IMR-90 (cell line): ENCODE measurements around the gene FEZ2. TPM values are rescaled to one million over a fixed set of nuclear protein-coding genes. Genes with fewer than 3 reads are reported as not detected.
"Not testable (repeated sequence)": the region's sequence is repeated elsewhere in the genome, so short reads cannot be mapped to it uniquely, and the experiment has no call there.

Experiments
- ATAC-seq: fragments of 200-7000 bp; cut with Tn5 transposase; 2 replicates; pipeline ENCODE4 v1.9.1; 2020; ENCODE audit warnings: low read depth, mild to moderate bottlenecking, moderate library complexity
- BruUV-seq: library from RNA; stranded (reverse); fragments of 400-500 nt; replicated peaks from 2 replicates; lab custom pipeline; 2021; lab: Mats Ljungman, UMichigan
- CTCF ChIA-PET: fragments of 300-600 bp; formaldehyde crosslinking; extraction: SDS; loops from one replicate; lab custom pipeline; 2021; ENCODE audit warnings: antibody characterized with exemption; lab: Yijun Ruan, JAX
- POLR2A ChIA-PET: fragments of 300-600 bp; sonication (Branson Sonifier 250); formaldehyde crosslinking; loops from one replicate; lab custom pipeline; 2022; ENCODE audit warnings: antibody characterized with exemption; ENCODE audit not compliant: unreplicated experiment; lab: Charles Lee
- DNase-seq: peaks from one replicate; pipeline ENCODE4 v3.0.0; 2013
- H2AFZ ChIP-seq: replicated peaks from 2 replicates; pipeline ENCODE3; 2013; ENCODE audit warnings: low read length, mild to moderate bottlenecking; ENCODE audit not compliant: poor library complexity
- H2AK5ac ChIP-seq: 2 replicates; pipeline ENCODE4 v1.6.1; 2013; ENCODE audit warnings: low read depth, low read length, inconsistent platforms
- H2AK9ac ChIP-seq: replicated peaks from 2 replicates; pipeline ENCODE3; 2013; ENCODE audit warnings: mild to moderate bottlenecking, low read depth, low read length, moderate library complexity; ENCODE audit not compliant: poor library complexity
- H2BK120ac ChIP-seq: 2 replicates; pipeline ENCODE4 v1.6.1; 2013; ENCODE audit warnings: low read depth, low read length, inconsistent platforms
- H2BK15ac ChIP-seq: 3 replicates; pipeline ENCODE4 v1.6.1; 2013; ENCODE audit warnings: low read depth, low read length, inconsistent platforms
- H2BK20ac ChIP-seq: 2 replicates; pipeline ENCODE4 v1.6.1; 2013; ENCODE audit warnings: low read depth, mild to moderate bottlenecking, inconsistent platforms, low read length, moderate library complexity
- H2BK5ac ChIP-seq: 2 replicates; pipeline ENCODE4 v1.6.1; 2013; ENCODE audit warnings: mild to moderate bottlenecking, low read depth, low read length, inconsistent platforms; ENCODE audit not compliant: poor library complexity, severe bottlenecking
- H3K14ac ChIP-seq: replicated peaks from 2 replicates; pipeline ENCODE4 v1.6.1; 2013; ENCODE audit warnings: low read depth, low read length, inconsistent platforms
- H3K18ac ChIP-seq: 2 replicates; pipeline ENCODE4 v1.6.1; 2013; ENCODE audit warnings: low read depth, low read length, control low read depth
- H3K23ac ChIP-seq: 2 replicates; pipeline ENCODE4 v1.6.1; 2013; ENCODE audit warnings: low read depth, low read length, inconsistent platforms
- H3K27ac ChIP-seq: 2 replicates; pipeline ENCODE4 v1.5.1; 2013; ENCODE audit warnings: mild to moderate bottlenecking, control low read depth, low read length; ENCODE audit not compliant: insufficient read depth
- H3K27me3 ChIP-seq: 2 replicates; pipeline ENCODE4 v1.6.1; 2013; ENCODE audit warnings: low read length; ENCODE audit not compliant: control insufficient read depth, insufficient read depth
- H3K36me3 ChIP-seq: 2 replicates; pipeline ENCODE4 v1.6.1; 2013; ENCODE audit warnings: low read length, mixed read lengths; ENCODE audit not compliant: control insufficient read depth, insufficient read depth
- H3K4ac ChIP-seq: 2 replicates; pipeline ENCODE4 v1.6.1; 2013; ENCODE audit warnings: low read depth, low read length, inconsistent platforms
- H3K4me1 ChIP-seq: 2 replicates; pipeline ENCODE4 v1.6.1; 2013; ENCODE audit warnings: low read length, mixed read lengths; ENCODE audit not compliant: control insufficient read depth, insufficient read depth
- H3K4me2 ChIP-seq: 2 replicates; pipeline ENCODE4 v1.6.1; 2013; ENCODE audit warnings: low read depth, mild to moderate bottlenecking, control low read depth, low read length, moderate library complexity
- H3K4me3 ChIP-seq: 2 replicates; pipeline ENCODE4 v1.5.1; 2013; ENCODE audit warnings: low read depth, mild to moderate bottlenecking, control low read depth, low read length, moderate library complexity; ENCODE audit not compliant: insufficient read depth
- H3K56ac ChIP-seq: 2 replicates; pipeline ENCODE4 v1.6.1; 2013; ENCODE audit warnings: low read length, inconsistent platforms; ENCODE audit not compliant: insufficient read depth; ENCODE audit errors: extremely low read depth
- H3K79me1 ChIP-seq, 2 experiments: 2 replicates each; pipeline ENCODE4 v1.6.1; 2013; ENCODE audit warnings: low read length in 2 of 2, inconsistent platforms in 1 of 2, low read depth in 1 of 2
- H3K9ac ChIP-seq: 2 replicates; pipeline ENCODE4 v1.6.1; 2013; ENCODE audit warnings: low read depth, low read length, control low read depth
- H3K9me1 ChIP-seq: 2 replicates; pipeline ENCODE4 v1.6.1; 2013; ENCODE audit warnings: low read length, inconsistent platforms; ENCODE audit not compliant: insufficient read depth
- H3K9me3 ChIP-seq: 2 replicates; pipeline ENCODE4 v1.6.1; 2013; ENCODE audit warnings: low read length; ENCODE audit not compliant: control insufficient read depth, insufficient read depth
- H4K20me1 ChIP-seq: 2 replicates; pipeline ENCODE4 v1.6.1; 2013; ENCODE audit warnings: low read length, inconsistent platforms; ENCODE audit not compliant: insufficient read depth
- H4K5ac ChIP-seq: 2 replicates; pipeline ENCODE4 v1.6.1; 2013; ENCODE audit warnings: mild to moderate bottlenecking, low read depth, low read length, control low read depth
- H4K8ac ChIP-seq, 2 experiments: 2 replicates each; pipeline ENCODE4 v1.6.1; 2013; ENCODE audit warnings: low read depth in 2 of 2, low read length in 2 of 2, control low read depth in 1 of 2, inconsistent platforms in 1 of 2
- H4K91ac ChIP-seq: 2 replicates; pipeline ENCODE4 v1.6.1; 2013; ENCODE audit warnings: low read depth, low read length, inconsistent platforms; ENCODE audit not compliant: insufficient read depth
- BHLHE40 ChIP-seq: fragments of 150-350 bp; IDR thresholded peaks from 2 replicates; pipeline ENCODE4 v1.6.1; 2016; ENCODE audit warnings: mild to moderate bottlenecking, low read depth, low read length
- CHD1 ChIP-seq: IDR thresholded peaks from 2 replicates; pipeline ENCODE4 v1.6.1; 2012; ENCODE audit warnings: low read depth, low read length, improper control_type of control experiment
- MAZ ChIP-seq: IDR thresholded peaks from 2 replicates; pipeline ENCODE4 v1.6.1; 2012; ENCODE audit warnings: low read depth, mild to moderate bottlenecking, low read length, improper control_type of control experiment, moderate library complexity, borderline replicate concordance
- RAD21 ChIP-seq: IDR thresholded peaks from 2 replicates; pipeline ENCODE4 v1.6.1; 2012; ENCODE audit warnings: low read length, improper control_type of control experiment
- WGBS, 2 experiments: methylation state at CpG; one replicate each; pipeline versions ENCODE4 v1.1.5 to v1.1.7; 2013; ENCODE audit warnings: missing lambda C conversion rate in 2 of 2; ENCODE audit not compliant: insufficient read length in 1 of 2; ENCODE audit errors: extremely low coverage in 2 of 2; 5-methylcytosine and 5-hydroxymethylcytosine counted together
- dilution Hi-C: fragments of 300-500 bp; cut with HindIII; formaldehyde crosslinking; loops from one replicate; pipeline ENCODE4 v1.14.3; 2018; ENCODE audit warnings: low sequenced_read_pairs; ENCODE audit not compliant: unreplicated experiment
- in situ Hi-C: fragments of 300-500 bp; cut with MboI; formaldehyde crosslinking; loops from 3 replicates; pipeline ENCODE4 v1.14.3; 2019; ENCODE audit warnings: low sequenced_read_pairs, inconsistent platforms, mixed read lengths
- intact Hi-C: fragments of 100-400 bp; cut with micrococcal nuclease; formaldehyde crosslinking; loops from 2 replicates; pipeline ENCODE4 v1.10.0; 2022
- polyA plus RNA-seq, 3 experiments: library from polyadenylated mRNA; depleted of rRNA; stranded (reverse); fragments of >200 nt; gene quantifications; 2 replicates each; pipeline ENCODE4 v1.2.3, GENCODE V29; 2012; ENCODE audit warnings: low replicate concordance in 1 of 3
- total RNA-seq: library from RNA; depleted of rRNA; stranded (reverse); fragments of >200 nt; gene quantifications from 2 replicates; pipeline ENCODE4 v1.2.3, GENCODE V29; 2012
- TF ChIP-seq, protein P1 (sequence below): conservative IDR thresholded peaks from 2 replicates; pipeline ENCODE4 v1.5.1; 2012; ENCODE audit warnings: mild to moderate bottlenecking, low read depth, low read length, improper control_type of control experiment
- TF ChIP-seq, protein P2 (sequence below): fragments of 150-350 bp; IDR thresholded peaks from 2 replicates; pipeline ENCODE4 v1.6.1; 2017; ENCODE audit warnings: mild to moderate bottlenecking, antibody characterized with exemption, low read length, low read depth

Gene FEZ2
- total and polyA plus RNA-seq, 2 of the 4 experiments (the other 2 are of a cell fraction): 19.4 to 31.6 TPM

DNA sequence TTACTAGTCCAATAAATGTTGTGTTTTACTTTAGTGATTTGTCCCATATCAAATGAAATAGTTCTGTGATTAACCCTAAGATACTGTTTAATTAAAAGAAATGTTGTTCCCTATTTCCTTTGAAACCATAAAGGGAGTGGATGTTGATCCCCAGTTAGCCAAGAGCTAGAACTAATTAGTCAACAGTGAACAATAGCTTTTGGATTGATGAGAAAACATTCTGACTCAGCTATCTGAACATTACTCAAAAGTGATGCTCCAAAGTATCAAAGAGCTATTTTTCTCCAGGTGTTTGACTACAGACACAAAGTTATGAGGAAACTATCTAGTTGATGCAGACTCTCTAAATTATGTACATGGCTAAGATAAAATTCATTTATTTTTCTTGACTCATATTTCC, 7.3 kb upstream of the FEZ2 start:
- H3K56ac ChIP-seq: no peak overlapping the region
- H3K4me3 ChIP-seq: no peak overlapping the region
- H3K9me1 ChIP-seq: no peaks in the 10 kb centered on the region
- H2AK5ac ChIP-seq: no peak overlapping the region
- TF ChIP-seq, protein P1, sequence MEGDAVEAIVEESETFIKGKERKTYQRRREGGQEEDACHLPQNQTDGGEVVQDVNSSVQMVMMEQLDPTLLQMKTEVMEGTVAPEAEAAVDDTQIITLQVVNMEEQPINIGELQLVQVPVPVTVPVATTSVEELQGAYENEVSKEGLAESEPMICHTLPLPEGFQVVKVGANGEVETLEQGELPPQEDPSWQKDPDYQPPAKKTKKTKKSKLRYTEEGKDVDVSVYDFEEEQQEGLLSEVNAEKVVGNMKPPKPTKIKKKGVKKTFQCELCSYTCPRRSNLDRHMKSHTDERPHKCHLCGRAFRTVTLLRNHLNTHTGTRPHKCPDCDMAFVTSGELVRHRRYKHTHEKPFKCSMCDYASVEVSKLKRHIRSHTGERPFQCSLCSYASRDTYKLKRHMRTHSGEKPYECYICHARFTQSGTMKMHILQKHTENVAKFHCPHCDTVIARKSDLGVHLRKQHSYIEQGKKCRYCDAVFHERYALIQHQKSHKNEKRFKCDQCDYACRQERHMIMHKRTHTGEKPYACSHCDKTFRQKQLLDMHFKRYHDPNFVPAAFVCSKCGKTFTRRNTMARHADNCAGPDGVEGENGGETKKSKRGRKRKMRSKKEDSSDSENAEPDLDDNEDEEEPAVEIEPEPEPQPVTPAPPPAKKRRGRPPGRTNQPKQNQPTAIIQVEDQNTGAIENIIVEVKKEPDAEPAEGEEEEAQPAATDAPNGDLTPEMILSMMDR: no peak
- TF ChIP-seq RAD21 (no peak), BHLHE40 (no peak), CHD1 (no peak), MAZ (no peak)
- TF ChIP-seq, protein P2, sequence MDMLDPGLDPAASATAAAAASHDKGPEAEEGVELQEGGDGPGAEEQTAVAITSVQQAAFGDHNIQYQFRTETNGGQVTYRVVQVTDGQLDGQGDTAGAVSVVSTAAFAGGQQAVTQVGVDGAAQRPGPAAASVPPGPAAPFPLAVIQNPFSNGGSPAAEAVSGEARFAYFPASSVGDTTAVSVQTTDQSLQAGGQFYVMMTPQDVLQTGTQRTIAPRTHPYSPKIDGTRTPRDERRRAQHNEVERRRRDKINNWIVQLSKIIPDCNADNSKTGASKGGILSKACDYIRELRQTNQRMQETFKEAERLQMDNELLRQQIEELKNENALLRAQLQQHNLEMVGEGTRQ: no peak
- no peak overlapping the region for H2AK9ac ChIP-seq
- no peaks in the 10 kb centered on the region for H3K36me3 ChIP-seq
- H2BK120ac ChIP-seq: no peak overlapping the region
- no peak overlapping the region for H2BK5ac ChIP-seq
- no peak overlapping the region for H3K18ac ChIP-seq
- no peak for ATAC-seq
- no peak overlapping the region for H3K9ac ChIP-seq
- H2BK20ac ChIP-seq: no peak overlapping the region
- no peaks in the 10 kb centered on the region for H4K20me1 ChIP-seq
- no peaks in the 10 kb centered on the region for H3K9me3 ChIP-seq
- ChIA-PET CTCF (no interaction called here), POLR2A (no interaction called here)
- no peak overlapping the region for H4K8ac ChIP-seq
- no peak overlapping the region for H3K23ac ChIP-seq
- no peaks in the 10 kb centered on the region for H3K79me1 ChIP-seq
- intact Hi-C loops (no loop called here), dilution Hi-C loops (no loop called here), in situ Hi-C loops (no loop called here)
- H3K27ac ChIP-seq: no peak overlapping the region
- no peak overlapping the region for H3K4me2 ChIP-seq
- no peaks in the 10 kb centered on the region for H3K27me3 ChIP-seq
- no peak overlapping the region for H4K91ac ChIP-seq
- no peak overlapping the region for H2AFZ ChIP-seq
- H2BK15ac ChIP-seq: no peak overlapping the region
- peaks cover 4% of the 10 kb centered on the region; the same call in 1 of the 2 replicates for H3K4me1 ChIP-seq
- no peak overlapping the region for H4K5ac ChIP-seq
- no peak overlapping the region for H3K14ac ChIP-seq
- no peak for DNase-seq
- BruUV-seq: no TSS peak
- no peak overlapping the region for H3K4ac ChIP-seq

DNA sequence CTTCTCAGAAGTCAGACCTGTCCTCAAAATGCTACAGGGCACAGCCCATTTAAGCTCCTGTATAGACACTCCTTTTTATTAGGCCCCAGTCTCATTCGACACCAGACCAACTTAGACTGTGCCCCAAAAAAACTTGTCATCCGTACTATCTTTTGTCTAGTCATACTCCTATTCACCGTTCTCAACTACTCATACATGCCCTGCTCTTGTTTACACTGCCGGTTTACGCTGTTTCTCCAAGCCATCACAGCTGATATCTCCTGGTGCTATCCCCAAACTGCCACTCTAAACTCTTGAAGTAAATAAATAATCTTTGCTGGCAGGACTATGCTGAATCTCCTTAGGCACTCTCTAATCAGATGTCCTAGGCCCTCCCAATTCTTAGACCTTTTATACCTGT, 5.7 kb upstream of the FEZ2 start:
- H3K27me3 ChIP-seq, BruUV-seq, H3K56ac ChIP-seq, H3K4me2 ChIP-seq, H2BK20ac ChIP-seq, H4K5ac ChIP-seq, H3K4me3 ChIP-seq, H4K91ac ChIP-seq, ATAC-seq, H3K79me1 ChIP-seq, H3K27ac ChIP-seq, H2BK120ac ChIP-seq, in situ Hi-C loops, H2AK9ac ChIP-seq, H2AFZ ChIP-seq, DNase-seq, H3K23ac ChIP-seq, H3K36me3 ChIP-seq, H3K9ac ChIP-seq, H3K9me1 ChIP-seq, intact Hi-C loops, H4K8ac ChIP-seq, H3K4ac ChIP-seq, H3K18ac ChIP-seq, H2BK15ac ChIP-seq, H3K14ac ChIP-seq, dilution Hi-C loops, H3K4me1 ChIP-seq, H2AK5ac ChIP-seq, H4K20me1 ChIP-seq, POLR2A ChIA-PET, CTCF ChIA-PET, H2BK5ac ChIP-seq, H3K9me3 ChIP-seq: not testable (repeated sequence)
- WGBS, 2 experiments: no CpG with 5 or more reads among the region's 5 CpGs
